GM21825 (cell line): ENCODE results near the gene PCBP3.

ENCODE experiments used
- ATAC-seq: cut with Tn5 transposase; IDR thresholded peaks from one replicate; pipeline ENCODE4 v1.9.1; 2021; ENCODE audit warnings: mild to moderate bottlenecking, moderate library complexity; ENCODE audit not compliant: unreplicated experiment

Gene PCBP3

GRCh38 chr21:45856442-45856841, 212.9 kb downstream of the PCBP3 start:
- ATAC-seq, result no peak

- no peak for ATAC-seq
Observed at GRCh38 chr21:45856906-45857305, 213.4 kb downstream of the PCBP3 start.

DNA sequence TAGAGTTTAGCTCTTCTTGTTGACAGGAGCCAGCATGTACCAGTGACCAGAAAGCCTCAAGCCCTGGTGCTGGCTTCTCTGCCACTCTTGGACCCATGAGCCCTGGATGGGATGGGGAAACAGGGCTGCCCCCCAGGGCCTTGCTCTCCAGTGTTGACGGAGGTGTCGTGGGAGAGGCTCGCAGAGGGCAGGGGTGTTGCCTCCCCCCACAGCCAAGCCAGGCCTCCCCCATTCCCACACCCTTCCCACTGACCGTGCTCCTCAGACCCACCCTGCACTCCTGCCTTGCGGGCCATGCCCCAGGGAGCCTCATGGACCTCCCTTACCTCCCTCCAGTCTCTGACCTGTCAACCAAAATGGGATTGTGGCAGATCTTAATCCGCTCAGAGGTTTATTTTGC, 214.2 kb downstream of the PCBP3 start:
- ATAC-seq, result no peak

DNA sequence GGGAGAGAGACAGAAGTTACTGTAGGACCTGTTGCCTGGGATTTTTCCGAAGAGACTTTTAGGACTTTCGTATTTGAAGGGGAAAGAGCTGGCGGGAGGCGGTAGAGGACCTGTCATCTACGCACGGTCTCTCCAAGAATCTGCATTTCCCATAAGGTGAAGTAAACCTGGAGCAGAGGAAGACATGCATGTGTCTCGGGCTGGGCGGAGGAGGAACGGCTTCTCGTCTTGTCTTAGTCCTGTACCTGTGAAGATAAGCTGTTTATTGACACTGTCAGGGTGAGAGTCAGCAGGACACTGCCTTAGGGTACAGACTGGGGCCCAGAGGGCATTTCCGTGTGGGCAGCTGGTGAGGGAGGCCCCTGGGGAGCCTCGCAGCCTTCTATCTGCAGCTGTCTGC, 214.7 kb downstream of the PCBP3 start:
- ATAC-seq, result no peak

DNA sequence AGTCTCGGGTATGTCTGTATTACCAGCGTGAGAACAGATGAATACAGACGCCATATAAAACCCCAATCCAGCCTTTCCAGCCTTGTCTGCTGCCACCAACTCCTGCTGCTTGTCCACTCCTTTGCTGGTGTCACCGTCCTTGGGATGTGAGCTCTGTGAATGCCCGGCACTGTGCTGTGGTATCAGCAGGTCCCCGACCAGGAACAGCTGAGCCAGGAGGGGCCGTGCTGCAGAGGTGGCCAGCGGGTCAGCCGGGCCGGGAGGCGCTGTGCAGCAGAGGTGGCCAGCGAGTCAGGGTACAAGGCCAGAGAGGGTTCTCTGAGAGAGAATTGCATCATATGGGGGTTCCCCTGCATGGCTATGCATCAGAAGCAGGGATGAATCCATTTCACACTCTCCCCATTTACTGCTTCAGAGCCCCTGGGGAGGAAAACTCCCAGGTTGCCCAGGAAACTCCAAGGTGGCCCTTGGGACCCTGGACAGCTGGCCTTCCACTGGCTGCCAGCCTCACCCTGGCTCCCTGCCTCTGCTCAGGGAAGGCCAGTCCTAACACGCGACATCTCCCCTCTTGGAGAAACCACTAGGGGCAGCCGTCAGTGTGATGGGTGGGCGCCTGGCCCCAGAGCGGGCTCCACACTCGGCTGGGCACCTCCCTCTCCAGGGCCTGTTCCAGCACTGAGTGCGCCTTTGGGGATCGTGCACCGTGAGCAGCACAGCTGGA, 215.7 kb downstream of the PCBP3 start:
- no peak for ATAC-seq

- no peak for ATAC-seq
Observed at GRCh38 chr21:45859762-45860357, 216.3 kb downstream of the PCBP3 start.

DNA sequence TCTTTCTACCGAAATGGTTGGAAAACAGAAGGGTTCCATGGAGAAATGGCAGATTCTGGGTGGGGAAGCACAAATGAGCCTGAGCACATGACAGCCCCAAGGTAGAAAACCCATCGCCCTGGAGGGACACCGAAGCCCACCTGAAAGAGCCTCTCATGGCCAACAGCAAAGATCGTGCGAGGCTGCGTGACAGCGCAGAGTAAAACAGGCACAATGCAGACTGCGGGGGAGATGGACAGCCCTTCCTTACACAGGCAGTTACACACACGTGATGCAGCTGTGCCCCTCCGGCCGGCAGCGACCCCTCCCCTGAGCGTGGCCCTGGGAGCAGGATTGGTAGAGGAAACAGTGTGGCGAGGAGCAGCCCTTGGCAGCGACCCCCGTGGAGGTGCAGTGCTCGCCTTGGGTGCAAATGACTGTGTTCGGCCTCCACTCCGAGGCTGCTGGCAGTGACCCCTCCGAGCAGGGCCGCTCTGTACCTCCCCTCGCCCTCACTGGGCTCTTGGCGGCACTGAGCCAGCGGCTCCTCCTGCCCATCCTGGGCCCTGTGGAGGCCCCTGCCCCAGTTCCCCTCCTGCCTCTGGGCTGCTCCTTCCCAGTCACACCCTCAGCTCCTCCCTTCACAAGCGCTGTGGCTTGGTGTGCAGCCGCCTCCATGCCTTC, 217.1 kb downstream of the PCBP3 start:
- no peak for ATAC-seq

GRCh38 chr21:45861156-45861870, 217.8 kb downstream of the PCBP3 start:
- no peak for ATAC-seq

- no peak for ATAC-seq
Observed at GRCh38 chr21:45862543-45863207, 219.2 kb downstream of the PCBP3 start.

DNA sequence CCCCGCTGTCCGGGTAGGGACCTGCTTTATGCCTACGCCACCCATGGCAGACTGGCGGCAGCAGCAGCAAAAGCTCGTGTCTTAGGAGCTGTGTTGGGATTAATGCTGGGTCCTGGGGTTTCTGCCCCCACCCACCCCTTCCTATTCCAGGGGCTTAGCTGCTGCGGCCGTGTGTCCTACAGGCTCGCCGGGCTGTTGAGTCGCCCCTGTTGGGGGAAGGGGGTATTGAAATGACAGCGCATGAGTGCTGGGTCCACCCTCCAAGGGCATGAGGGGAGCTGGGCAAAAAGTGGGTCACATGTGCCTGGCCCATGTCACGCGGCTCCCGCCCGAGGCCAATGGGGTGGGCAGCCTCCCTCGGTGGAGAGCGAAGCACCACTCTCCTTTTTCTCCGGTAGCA, 219.7 kb downstream of the PCBP3 start:
- ATAC-seq, result no peak

DNA sequence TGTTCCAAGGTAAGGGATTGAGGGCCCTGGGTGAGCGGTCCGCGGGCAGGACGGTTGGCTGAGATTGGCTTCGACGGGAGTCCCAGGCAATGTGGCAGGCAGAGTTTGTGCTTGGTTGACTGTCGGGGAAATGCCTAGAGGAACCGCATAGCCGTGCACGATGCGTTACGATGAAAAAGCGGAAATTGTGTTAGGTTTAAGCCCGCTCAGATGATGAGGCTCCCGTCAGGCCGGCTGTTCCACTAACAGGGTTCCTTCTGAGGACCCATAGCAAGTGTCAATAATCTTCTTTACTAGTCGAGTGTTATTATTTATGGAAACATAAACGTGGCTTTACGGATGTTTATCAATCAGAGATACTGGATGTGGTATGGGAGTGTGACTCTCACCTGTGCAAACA, 220.2 kb downstream of the PCBP3 start:
- no peak for ATAC-seq

GRCh38 chr21:45864436-45864835, 220.9 kb downstream of the PCBP3 start:
- no peak for ATAC-seq

GRCh38 chr21:45865106-45865835, 221.7 kb downstream of the PCBP3 start:
- no peak for ATAC-seq

GRCh38 chr21:45866551-45866950, 223.0 kb downstream of the PCBP3 start:
- no peak for ATAC-seq

DNA sequence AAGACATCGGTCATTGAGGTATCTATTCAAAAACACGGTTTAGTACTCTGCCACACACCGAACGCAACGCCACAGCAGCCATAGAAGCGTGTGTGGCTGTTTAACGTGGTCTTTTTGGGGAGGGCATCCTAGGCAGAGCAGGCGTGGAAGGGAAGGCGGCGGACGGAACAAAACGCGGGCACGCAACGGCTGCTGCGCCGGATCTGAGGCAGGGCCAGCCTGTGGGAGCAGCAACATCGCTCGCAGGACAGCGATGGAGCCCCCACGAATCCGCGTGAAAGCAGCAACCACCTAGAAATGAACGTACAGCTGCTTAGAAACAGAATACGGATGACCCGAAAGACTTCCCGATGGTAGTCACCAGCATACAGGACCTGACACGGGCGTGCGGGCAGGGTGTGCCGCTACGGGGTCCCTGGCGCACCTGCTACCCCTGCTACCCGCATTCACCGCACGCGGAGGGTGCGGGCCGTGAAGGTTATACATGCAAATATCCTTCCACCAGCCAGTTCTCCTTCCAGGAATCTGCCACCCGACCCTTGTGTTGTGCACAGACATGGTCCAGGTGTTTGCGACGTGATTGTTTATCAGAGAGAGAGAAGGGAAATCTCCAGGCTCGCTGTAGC, 223.6 kb downstream of the PCBP3 start:
- ATAC-seq, result no peak

DNA sequence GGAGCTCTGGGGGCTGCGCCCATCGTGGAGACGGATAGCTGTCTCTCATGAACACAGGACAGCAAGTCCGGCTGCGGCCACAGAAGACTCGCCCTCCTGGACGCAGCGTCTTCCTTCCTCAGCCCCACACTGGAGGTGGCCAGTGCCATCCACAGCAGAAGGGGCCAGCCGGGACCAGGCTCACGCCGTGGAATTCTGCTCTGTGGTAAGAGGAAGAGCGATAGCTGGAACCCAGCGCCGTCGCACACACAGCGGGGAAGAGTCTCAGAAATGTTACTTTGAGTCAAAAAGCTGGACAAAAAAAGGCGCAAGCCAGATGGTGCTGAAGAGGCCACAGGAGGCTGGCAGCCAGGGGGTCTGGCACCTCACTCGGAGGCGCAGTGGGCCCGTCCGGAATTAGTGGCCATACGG, 224.2 kb downstream of the PCBP3 start:
- no peak for ATAC-seq

DNA sequence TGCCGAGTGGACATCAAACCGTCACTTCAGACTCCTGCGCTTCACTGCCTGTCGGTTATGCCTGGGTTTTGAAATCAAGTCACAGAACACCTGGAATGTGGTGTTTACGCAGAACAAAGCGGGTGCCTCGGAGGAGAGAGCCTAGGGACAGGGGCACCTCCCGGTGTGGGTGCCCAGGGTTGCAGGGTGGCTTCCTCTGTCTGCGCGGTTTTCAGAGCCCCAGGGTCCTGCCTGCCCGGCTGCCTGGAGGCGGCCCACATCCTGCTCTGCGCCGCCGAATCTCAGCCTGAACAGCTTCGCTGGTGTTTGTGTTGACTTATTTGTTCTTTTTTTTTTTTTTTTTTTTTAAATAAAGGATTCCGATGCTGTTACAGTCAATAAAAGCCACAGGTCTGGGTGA, 224.6 kb downstream of the PCBP3 start:
- ATAC-seq, result no peak

DNA sequence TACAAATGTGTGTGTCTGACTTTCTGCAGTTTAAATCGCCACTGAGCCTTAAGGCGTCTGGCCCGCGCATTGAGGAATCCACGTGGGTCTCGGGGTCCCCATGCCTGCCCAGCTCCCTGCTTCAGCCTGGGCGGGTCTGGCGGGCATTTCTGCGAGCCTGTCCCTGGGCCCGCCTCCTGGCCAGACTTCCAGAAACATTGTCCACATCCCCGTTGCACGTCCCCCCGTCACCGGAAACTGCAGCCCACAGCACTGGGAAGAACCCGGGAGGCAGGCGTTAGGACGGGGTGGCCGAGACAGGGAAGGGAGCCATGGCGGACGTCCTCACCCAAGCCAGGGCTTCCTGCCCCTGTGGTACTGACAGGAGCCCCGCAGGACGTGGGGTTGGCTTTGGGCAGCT, 225.0 kb downstream of the PCBP3 start:
- ATAC-seq, result no peak

DNA sequence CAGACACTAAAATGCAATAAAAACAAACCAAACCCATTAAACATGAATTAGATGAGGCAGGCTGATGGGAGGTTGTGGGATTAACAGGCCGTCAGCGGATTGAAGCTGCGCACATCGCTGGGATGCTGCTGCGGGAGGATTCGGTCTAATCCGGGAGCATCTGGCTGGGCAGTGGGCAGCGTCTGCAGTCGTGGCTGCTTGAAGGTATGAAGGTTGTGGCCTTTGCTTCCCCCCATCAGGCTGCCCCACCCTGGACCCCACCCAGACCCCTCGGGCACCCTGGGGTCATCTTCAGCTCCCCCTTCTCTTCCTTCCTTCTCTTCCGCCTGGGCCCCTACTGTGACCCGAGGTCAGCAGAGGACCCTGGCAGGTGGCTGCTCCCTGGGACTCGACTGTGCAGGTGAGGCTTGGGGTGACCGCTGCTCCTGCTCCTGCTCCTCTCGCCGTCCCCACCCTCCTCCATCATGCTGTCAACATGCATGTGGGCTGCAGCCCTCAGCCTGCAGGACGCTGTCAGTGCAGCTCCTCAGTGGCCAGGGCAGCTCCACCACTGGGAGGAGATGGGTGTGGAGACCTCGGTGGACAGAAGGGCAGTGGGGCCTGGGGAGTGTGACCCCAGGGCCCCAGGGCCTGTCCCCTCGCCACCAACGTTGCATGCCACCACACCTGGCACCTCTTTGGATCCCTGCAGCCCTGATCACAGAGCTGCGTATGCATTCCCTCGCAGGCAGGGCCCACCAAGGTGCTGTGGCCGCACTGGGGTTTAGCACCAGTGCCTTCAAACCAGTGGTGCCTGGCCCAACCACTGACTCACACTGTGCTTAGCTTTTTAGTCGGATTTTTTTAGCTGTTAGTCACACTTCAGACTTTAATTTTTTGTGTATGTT, 225.8 kb downstream of the PCBP3 start:
- no peak for ATAC-seq
